Measurements from ENCODE around the gene OST4.
A peak's percentile ranks its signal among the peaks of the same experiment; 100 is the strongest.

The OST4 gene

DNA sequence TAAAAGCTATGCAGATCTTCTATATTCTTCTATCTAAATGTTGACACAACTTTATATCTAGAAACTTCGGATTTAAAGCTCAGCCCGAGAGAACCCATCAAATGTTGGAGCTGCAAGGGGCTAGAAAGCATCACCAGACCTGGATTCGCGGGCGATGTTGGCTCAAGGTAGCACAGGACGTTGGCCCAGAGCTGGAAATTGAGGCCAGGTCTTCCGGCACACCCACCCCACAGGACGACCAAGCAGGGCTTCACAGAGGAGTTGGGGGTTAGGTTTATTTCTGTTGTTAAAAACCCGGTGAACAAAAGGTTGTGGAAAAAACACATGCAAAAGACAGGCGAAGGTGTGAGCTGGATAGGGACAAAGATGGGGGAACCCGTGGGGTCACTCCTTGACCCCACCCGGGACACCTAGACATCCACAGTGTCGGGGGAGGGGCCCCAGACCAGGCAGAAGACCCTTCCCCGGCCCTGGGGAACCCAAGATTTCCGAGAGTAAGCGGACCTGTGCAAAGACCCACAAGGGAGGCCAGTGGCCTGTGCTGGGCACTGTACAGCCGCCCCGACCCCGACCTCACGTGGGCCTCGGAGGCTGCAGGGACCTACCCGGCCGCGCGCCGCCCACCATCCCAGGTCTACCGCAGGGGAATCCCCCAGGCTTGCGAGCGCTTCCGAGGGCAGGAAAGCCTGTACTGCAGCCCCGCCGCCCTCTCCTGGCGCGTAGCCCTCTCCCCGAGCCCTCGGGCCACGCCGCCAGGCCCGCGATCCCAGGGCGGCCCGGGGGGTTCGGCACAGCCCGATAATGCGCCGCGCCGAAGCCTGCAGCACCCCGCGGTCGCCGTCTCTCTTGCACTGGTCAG, 21.8 kb downstream of the OST4 start:
- DNase-seq (ENCODE audit: low read depth, low spot score), result peak; percentile 22
- Histone ChIP-seq H3K36me3 (ENCODE audit: insufficient read depth, insufficient read length, low read length) (peaks cover 20% of the 10 kb centered on the region), H3K27me3 (ENCODE audit: insufficient read depth, insufficient read length) (no peaks in the 10 kb centered on the region), H3K9me3 (ENCODE audit: insufficient read depth, low read length) (no peaks in the 10 kb centered on the region), H3K4me1 (ENCODE audit: insufficient read depth, insufficient read length) (peaks cover 2% of the 10 kb centered on the region), H3K4me3 (ENCODE audit: insufficient read length, low read depth) (peak overlapping the region; percentile 65), H3K9ac (ENCODE audit: insufficient read length, low read depth) (peak overlapping the region; percentile 71)
- TF ChIP-seq SUZ12 (IDR thresholded peaks at IDR 0.05; ENCODE audit: extremely low read depth, insufficient read depth, insufficient read length), result no peak
- TF ChIP-seq ZNF274 (IDR thresholded peaks at IDR 0.05; ENCODE audit: low read depth, low read length), result no peak
- TF ChIP-seq YY1 (IDR thresholded peaks at IDR 0.05; ENCODE audit: insufficient read depth, insufficient read length), result no peak

- TF ChIP-seq SUZ12 (IDR thresholded peaks at IDR 0.05; ENCODE audit: extremely low read depth, insufficient read depth, insufficient read length) (no peak), YY1 (IDR thresholded peaks at IDR 0.05; ENCODE audit: insufficient read depth, insufficient read length) (no peak), ZNF274 (IDR thresholded peaks at IDR 0.05; ENCODE audit: low read depth, low read length) (no peak)
- H3K36me3 ChIP-seq (ENCODE audit: insufficient read depth, insufficient read length, low read length), result peaks cover 50% of the 10 kb centered on the region
- no peaks in the 10 kb centered on the region for H3K4me1 ChIP-seq (ENCODE audit: insufficient read depth, insufficient read length)
- DNase-seq (ENCODE audit: low read depth, low spot score), result no peak
- H3K4me3 ChIP-seq (ENCODE audit: insufficient read length, low read depth), result no peak overlapping the region
- no peak overlapping the region for H3K9ac ChIP-seq (ENCODE audit: insufficient read length, low read depth)
- H3K9me3 ChIP-seq (ENCODE audit: insufficient read depth, low read length), result no peaks in the 10 kb centered on the region
- H3K27me3 ChIP-seq (ENCODE audit: insufficient read depth, insufficient read length), result no peaks in the 10 kb centered on the region
Observed at GRCh38 chr2:27042985-27043634, 28.3 kb downstream of the OST4 start.

GRCh38 chr2:27042159-27042661, 29.2 kb downstream of the OST4 start:
- Histone ChIP-seq H3K27me3 (ENCODE audit: insufficient read depth, insufficient read length) (no peaks in the 10 kb centered on the region), H3K9ac (ENCODE audit: insufficient read length, low read depth) (no peak overlapping the region), H3K36me3 (ENCODE audit: insufficient read depth, insufficient read length, low read length) (peaks cover 59% of the 10 kb centered on the region), H3K9me3 (ENCODE audit: insufficient read depth, low read length) (no peaks in the 10 kb centered on the region), H3K4me1 (ENCODE audit: insufficient read depth, insufficient read length) (no peaks in the 10 kb centered on the region), H3K4me3 (ENCODE audit: insufficient read length, low read depth) (no peak overlapping the region)
- DNase-seq (ENCODE audit: low read depth, low spot score), result no peak
- TF ChIP-seq YY1 (IDR thresholded peaks at IDR 0.05; ENCODE audit: insufficient read depth, insufficient read length) (no peak), SUZ12 (IDR thresholded peaks at IDR 0.05; ENCODE audit: extremely low read depth, insufficient read depth, insufficient read length) (no peak), ZNF274 (IDR thresholded peaks at IDR 0.05; ENCODE audit: low read depth, low read length) (no peak)

DNA sequence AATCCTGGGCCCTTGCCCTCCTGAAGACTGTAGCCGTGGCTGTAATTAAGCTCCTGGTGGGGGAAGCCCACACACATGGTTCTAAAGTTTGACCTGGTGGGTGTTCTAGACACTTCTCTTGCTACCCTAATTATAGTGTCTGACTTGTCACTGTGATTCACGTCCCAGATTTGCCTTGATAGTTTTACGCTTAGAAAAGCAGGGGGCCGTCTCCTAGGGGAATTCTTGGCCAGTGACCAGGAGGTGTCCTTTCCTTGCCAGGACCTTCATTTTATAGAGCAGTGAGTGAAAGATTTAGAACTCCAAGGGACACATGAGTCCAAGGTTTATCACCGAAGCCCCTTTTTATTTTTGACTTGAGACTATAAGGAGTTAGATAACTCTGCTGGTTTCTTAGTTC, 29.7 kb downstream of the OST4 start:
- TF ChIP-seq SUZ12 (IDR thresholded peaks at IDR 0.05; ENCODE audit: extremely low read depth, insufficient read depth, insufficient read length) (no peak), YY1 (IDR thresholded peaks at IDR 0.05; ENCODE audit: insufficient read depth, insufficient read length) (no peak), ZNF274 (IDR thresholded peaks at IDR 0.05; ENCODE audit: low read depth, low read length) (no peak)
- Histone ChIP-seq H3K36me3 (ENCODE audit: insufficient read depth, insufficient read length, low read length) (peaks cover 63% of the 10 kb centered on the region), H3K4me1 (ENCODE audit: insufficient read depth, insufficient read length) (no peaks in the 10 kb centered on the region), H3K4me3 (ENCODE audit: insufficient read length, low read depth) (no peak overlapping the region), H3K9ac (ENCODE audit: insufficient read length, low read depth) (no peak overlapping the region), H3K27me3 (ENCODE audit: insufficient read depth, insufficient read length) (no peaks in the 10 kb centered on the region), H3K9me3 (ENCODE audit: insufficient read depth, low read length) (no peaks in the 10 kb centered on the region)
- no peak for DNase-seq (ENCODE audit: low read depth, low spot score)

DNA sequence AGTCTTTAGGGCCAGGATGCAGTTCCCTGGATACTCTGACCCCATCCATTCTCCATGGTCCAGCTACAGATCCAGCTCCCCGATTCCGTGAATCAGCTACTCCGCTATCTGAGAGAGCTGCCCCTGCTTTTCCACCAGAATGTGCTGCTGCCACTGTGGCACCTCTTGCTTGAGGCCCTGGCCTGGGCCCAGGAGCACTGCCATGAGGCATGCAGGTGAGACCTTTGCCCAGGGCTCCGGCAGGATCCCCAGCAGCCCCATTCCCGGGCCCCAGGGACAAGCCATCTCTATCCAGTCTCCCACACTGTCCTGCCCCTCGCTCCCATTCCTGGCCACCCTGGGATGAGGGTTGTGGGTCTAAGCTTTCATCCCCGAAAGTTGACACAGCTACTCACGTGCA, 31.2 kb downstream of the OST4 start:
- Histone ChIP-seq H3K4me1 (ENCODE audit: insufficient read depth, insufficient read length) (no peaks in the 10 kb centered on the region), H3K9ac (ENCODE audit: insufficient read length, low read depth) (no peak overlapping the region)

DNA sequence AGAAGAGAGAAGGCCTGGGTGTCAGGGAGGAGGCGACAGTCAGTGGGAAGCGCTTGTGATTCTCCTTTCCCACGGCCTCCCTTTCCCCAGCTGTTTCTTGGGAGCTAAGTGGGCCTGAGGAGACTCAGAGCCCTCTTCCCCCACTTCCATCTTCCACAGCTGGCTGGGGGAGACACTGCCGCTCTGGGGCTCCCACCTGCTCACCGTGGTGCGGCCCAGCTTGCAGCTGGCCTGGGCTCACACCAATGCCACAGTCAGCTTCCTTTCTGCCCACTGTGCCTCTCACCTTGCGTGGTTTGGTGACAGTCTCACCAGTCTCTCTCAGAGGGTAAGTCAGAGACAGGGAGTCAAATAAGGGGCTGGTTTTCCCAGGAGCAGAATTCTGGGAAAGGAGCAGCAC, 31.6 kb downstream of the OST4 start:
- TF ChIP-seq ZNF274 (IDR thresholded peaks at IDR 0.05; ENCODE audit: low read depth, low read length), result no peak
- no peak for TF ChIP-seq YY1 (IDR thresholded peaks at IDR 0.05; ENCODE audit: insufficient read depth, insufficient read length)
- no peak for TF ChIP-seq SUZ12 (IDR thresholded peaks at IDR 0.05; ENCODE audit: extremely low read depth, insufficient read depth, insufficient read length)
- Histone ChIP-seq H3K4me1 (ENCODE audit: insufficient read depth, insufficient read length) (no peaks in the 10 kb centered on the region), H3K9me3 (ENCODE audit: insufficient read depth, low read length) (no peaks in the 10 kb centered on the region), H3K9ac (ENCODE audit: insufficient read length, low read depth) (no peak overlapping the region), H3K4me3 (ENCODE audit: insufficient read length, low read depth) (no peak overlapping the region), H3K36me3 (ENCODE audit: insufficient read depth, insufficient read length, low read length) (peaks cover 82% of the 10 kb centered on the region), H3K27me3 (ENCODE audit: insufficient read depth, insufficient read length) (no peaks in the 10 kb centered on the region)
- no peak for DNase-seq (ENCODE audit: low read depth, low spot score)

More for the DNA sequence above, 31.2 kb downstream of the OST4 start:
- DNase-seq (ENCODE audit: low read depth, low spot score), result no peak
- TF ChIP-seq SUZ12 (IDR thresholded peaks at IDR 0.05; ENCODE audit: extremely low read depth, insufficient read depth, insufficient read length) (no peak), ZNF274 (IDR thresholded peaks at IDR 0.05; ENCODE audit: low read depth, low read length) (no peak), YY1 (IDR thresholded peaks at IDR 0.05; ENCODE audit: insufficient read depth, insufficient read length) (no peak)
- H3K27me3 ChIP-seq (ENCODE audit: insufficient read depth, insufficient read length), result no peaks in the 10 kb centered on the region
- H3K9me3 ChIP-seq (ENCODE audit: insufficient read depth, low read length), result no peaks in the 10 kb centered on the region
- H3K36me3 ChIP-seq (ENCODE audit: insufficient read depth, insufficient read length, low read length), result peaks cover 78% of the 10 kb centered on the region
- H3K4me3 ChIP-seq (ENCODE audit: insufficient read length, low read depth), result no peak overlapping the region

DNA sequence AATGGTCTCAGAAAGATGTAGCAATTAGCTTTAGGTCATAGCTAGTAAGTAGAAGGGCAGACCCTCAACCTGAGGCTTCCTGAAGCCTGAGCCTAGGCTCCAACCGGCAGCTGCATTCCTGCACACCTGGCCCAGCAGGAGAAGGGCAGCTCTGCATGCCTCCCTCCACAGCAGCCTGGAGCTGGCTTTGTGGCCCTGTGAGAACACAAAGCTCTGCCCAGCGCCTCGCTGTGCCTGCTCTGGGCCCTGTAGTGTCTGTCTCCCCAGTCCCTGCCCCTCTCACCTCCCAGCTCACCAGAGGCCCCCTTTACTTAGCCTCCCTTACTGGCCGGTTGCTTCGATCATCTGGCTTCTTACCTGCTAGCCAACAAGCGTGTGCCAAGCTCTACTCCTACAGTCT, 32.0 kb downstream of the OST4 start:
- Histone ChIP-seq H3K36me3 (ENCODE audit: insufficient read depth, insufficient read length, low read length) (peaks cover 84% of the 10 kb centered on the region), H3K9ac (ENCODE audit: insufficient read length, low read depth) (no peak overlapping the region), H3K27me3 (ENCODE audit: insufficient read depth, insufficient read length) (no peaks in the 10 kb centered on the region), H3K4me1 (ENCODE audit: insufficient read depth, insufficient read length) (no peaks in the 10 kb centered on the region), H3K4me3 (ENCODE audit: insufficient read length, low read depth) (no peak overlapping the region), H3K9me3 (ENCODE audit: insufficient read depth, low read length) (no peaks in the 10 kb centered on the region)
- TF ChIP-seq SUZ12 (IDR thresholded peaks at IDR 0.05; ENCODE audit: extremely low read depth, insufficient read depth, insufficient read length), result no peak
- no peak for TF ChIP-seq YY1 (IDR thresholded peaks at IDR 0.05; ENCODE audit: insufficient read depth, insufficient read length)
- no peak for TF ChIP-seq ZNF274 (IDR thresholded peaks at IDR 0.05; ENCODE audit: low read depth, low read length)
- DNase-seq (ENCODE audit: low read depth, low spot score), result no peak
